ENCODE data around the gene MRPS9.

MRPS9 gene

DNA sequence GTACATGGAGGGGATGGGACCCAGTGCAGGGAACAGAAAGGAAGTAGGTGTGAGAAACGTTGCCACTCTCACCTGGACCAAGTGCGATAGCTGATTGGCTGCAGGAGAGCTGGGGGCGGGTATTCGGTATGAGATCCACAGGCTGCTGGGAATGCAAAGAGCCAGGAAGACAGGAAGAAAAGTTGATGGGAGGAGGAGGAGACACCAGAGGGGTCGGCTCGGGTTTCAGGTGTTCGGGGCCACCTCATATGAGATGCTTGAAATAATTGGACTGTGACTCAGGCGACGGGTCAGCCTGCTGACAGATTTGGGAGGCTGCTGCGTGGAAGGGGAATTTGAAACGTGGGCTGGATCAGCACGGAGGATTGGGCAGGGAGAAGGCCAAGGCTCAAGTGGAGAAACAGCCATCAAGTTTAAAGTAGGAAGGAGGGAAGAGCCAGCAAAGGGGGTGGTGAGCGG, 65.1 kb downstream of the MRPS9 start:
- Histone ChIP-seq H3K36me3 (ENCODE audit: control insufficient read depth, low read length) (peaks cover 25% of the 10 kb centered on the region), H3K4me2 (ENCODE audit: low read length) (no peak overlapping the region), H3K4me3 (ENCODE audit: low read length) (no peak overlapping the region), H3F3A (ENCODE audit: control insufficient read depth, insufficient read depth) (no peaks in the 10 kb centered on the region), H3K27me3 (ENCODE audit: control insufficient read depth, low read length) (no peaks in the 10 kb centered on the region), H3K79me2 (ENCODE audit: control insufficient read depth, low read length) (no peaks in the 10 kb centered on the region), H3K9me3 (ENCODE audit: control insufficient read depth, insufficient read depth, low read length) (no peaks in the 10 kb centered on the region), H3K4me1 (ENCODE audit: control insufficient read depth, low read length) (no peaks in the 10 kb centered on the region), H3K27ac (ENCODE audit: low read depth, low read length) (no peak overlapping the region), H4K20me1 (ENCODE audit: control insufficient read depth, insufficient read depth, low read depth, low read length) (no peaks in the 10 kb centered on the region), H3K9me2 (replicated peaks; ENCODE audit: control insufficient read depth, low read length) (no peaks in the 10 kb centered on the region)
- TF ChIP-seq, protein P1, sequence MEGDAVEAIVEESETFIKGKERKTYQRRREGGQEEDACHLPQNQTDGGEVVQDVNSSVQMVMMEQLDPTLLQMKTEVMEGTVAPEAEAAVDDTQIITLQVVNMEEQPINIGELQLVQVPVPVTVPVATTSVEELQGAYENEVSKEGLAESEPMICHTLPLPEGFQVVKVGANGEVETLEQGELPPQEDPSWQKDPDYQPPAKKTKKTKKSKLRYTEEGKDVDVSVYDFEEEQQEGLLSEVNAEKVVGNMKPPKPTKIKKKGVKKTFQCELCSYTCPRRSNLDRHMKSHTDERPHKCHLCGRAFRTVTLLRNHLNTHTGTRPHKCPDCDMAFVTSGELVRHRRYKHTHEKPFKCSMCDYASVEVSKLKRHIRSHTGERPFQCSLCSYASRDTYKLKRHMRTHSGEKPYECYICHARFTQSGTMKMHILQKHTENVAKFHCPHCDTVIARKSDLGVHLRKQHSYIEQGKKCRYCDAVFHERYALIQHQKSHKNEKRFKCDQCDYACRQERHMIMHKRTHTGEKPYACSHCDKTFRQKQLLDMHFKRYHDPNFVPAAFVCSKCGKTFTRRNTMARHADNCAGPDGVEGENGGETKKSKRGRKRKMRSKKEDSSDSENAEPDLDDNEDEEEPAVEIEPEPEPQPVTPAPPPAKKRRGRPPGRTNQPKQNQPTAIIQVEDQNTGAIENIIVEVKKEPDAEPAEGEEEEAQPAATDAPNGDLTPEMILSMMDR (IDR thresholded peaks at IDR 0.05; ENCODE audit: low read depth, low read length, poor library complexity, severe bottlenecking), result no peak
- no peak for TF ChIP-seq EZH2phosphoT487 (IDR thresholded peaks at IDR 0.05; ENCODE audit: borderline replicate concordance, low read length)

GRCh38 chr2:105103481-105103880, 65.6 kb downstream of the MRPS9 start:
- no peaks in the 10 kb centered on the region for H3K9me3 ChIP-seq (ENCODE audit: control insufficient read depth, insufficient read depth, low read length)
- no peak overlapping the region for H3K4me2 ChIP-seq (ENCODE audit: low read length)
- H3K4me1 ChIP-seq (ENCODE audit: control insufficient read depth, low read length), result no peaks in the 10 kb centered on the region
- TF ChIP-seq, protein P1 (IDR thresholded peaks at IDR 0.05; ENCODE audit: low read depth, low read length, poor library complexity, severe bottlenecking), result no peak
- TF ChIP-seq EZH2phosphoT487 (IDR thresholded peaks at IDR 0.05; ENCODE audit: borderline replicate concordance, low read length), result no peak
- H3K27me3 ChIP-seq (ENCODE audit: control insufficient read depth, low read length), result no peaks in the 10 kb centered on the region
- H4K20me1 ChIP-seq (ENCODE audit: control insufficient read depth, insufficient read depth, low read depth, low read length), result no peaks in the 10 kb centered on the region
- H3K4me3 ChIP-seq (ENCODE audit: low read length), result no peak overlapping the region
- no peaks in the 10 kb centered on the region for H3F3A ChIP-seq (ENCODE audit: control insufficient read depth, insufficient read depth)
- no peaks in the 10 kb centered on the region for H3K79me2 ChIP-seq (ENCODE audit: control insufficient read depth, low read length)
- no peak overlapping the region for H3K27ac ChIP-seq (ENCODE audit: low read depth, low read length)
- H3K9me2 ChIP-seq (replicated peaks; ENCODE audit: control insufficient read depth, low read length), result no peaks in the 10 kb centered on the region
- H3K36me3 ChIP-seq (ENCODE audit: control insufficient read depth, low read length), result peaks cover 20% of the 10 kb centered on the region; the same call in 1 of the 2 replicates

GRCh38 chr2:105104208-105104731, 66.4 kb downstream of the MRPS9 start:
- Histone ChIP-seq H3K79me2 (ENCODE audit: control insufficient read depth, low read length) (no peaks in the 10 kb centered on the region), H3K27ac (ENCODE audit: low read depth, low read length) (no peak overlapping the region), H3K9me3 (ENCODE audit: control insufficient read depth, insufficient read depth, low read length) (no peaks in the 10 kb centered on the region), H3K4me3 (ENCODE audit: low read length) (no peak overlapping the region), H3F3A (ENCODE audit: control insufficient read depth, insufficient read depth) (no peaks in the 10 kb centered on the region), H3K36me3 (ENCODE audit: control insufficient read depth, low read length) (peaks cover 16% of the 10 kb centered on the region; the same call in 1 of the 2 replicates), H3K4me2 (ENCODE audit: low read length) (no peak overlapping the region), H4K20me1 (ENCODE audit: control insufficient read depth, insufficient read depth, low read depth, low read length) (no peaks in the 10 kb centered on the region), H3K9me2 (replicated peaks; ENCODE audit: control insufficient read depth, low read length) (no peaks in the 10 kb centered on the region), H3K27me3 (ENCODE audit: control insufficient read depth, low read length) (no peaks in the 10 kb centered on the region), H3K4me1 (ENCODE audit: control insufficient read depth, low read length) (no peaks in the 10 kb centered on the region)
- TF ChIP-seq, protein P1 (IDR thresholded peaks at IDR 0.05; ENCODE audit: low read depth, low read length, poor library complexity, severe bottlenecking), result no peak
- no peak for TF ChIP-seq EZH2phosphoT487 (IDR thresholded peaks at IDR 0.05; ENCODE audit: borderline replicate concordance, low read length)
